Psoas muscle (tissue), 8 donors: ENCODE measurements around the gene TCF15. TPM values are rescaled to one million over a fixed set of nuclear protein-coding genes. Genes with fewer than 3 reads are reported as not detected.

Experiments
- ATAC-seq, 4 donors: fragments of 200-7000 bp; cut with Tn5 transposase; one replicate each; pipeline ENCODE4 v1.9.1; 2020; ENCODE audit warnings: moderate library complexity in 3 of 4, mild to moderate bottlenecking in 2 of 4
- DNase-seq, 2 donors: peaks; one replicate each; pipeline ENCODE4 v3.0.0-alpha.2; 2020
- H3K27ac ChIP-seq: fragments of 200-600 bp; one replicate; pipeline ENCODE4 v1.8.0; 2022
- H3K27me3 ChIP-seq, 3 donors: fragments of 200-600 bp in 1 of 3; one replicate each; pipeline versions ENCODE4 v1.6.1 to v1.8.0; 2013 to 2022; ENCODE audit warnings: low read length in 2 of 3, mild to moderate bottlenecking in 2 of 3, moderate library complexity in 1 of 3; ENCODE audit not compliant: insufficient read depth in 3 of 3
- H3K36me3 ChIP-seq, 2 donors: fragments of 200-600 bp in 1 of 2; one replicate each; pipeline versions ENCODE4 v1.6.1 to v1.8.0; 2013 to 2022; ENCODE audit warnings: low read depth in 1 of 2, mild to moderate bottlenecking in 1 of 2, moderate library complexity in 1 of 2; ENCODE audit not compliant: insufficient read depth in 1 of 2
- H3K4me1 ChIP-seq: fragments of 200-600 bp; one replicate; pipeline ENCODE4 v1.8.0; 2022
- H3K4me3 ChIP-seq: fragments of 200-600 bp; one replicate; pipeline ENCODE4 v1.8.0; 2022; ENCODE audit warnings: mild to moderate bottlenecking
- H3K9me3 ChIP-seq: fragments of 200-600 bp; one replicate; pipeline ENCODE4 v1.8.0; 2022
- WGBS, 3 donors: extraction: QIAGEN DNeasy Blood & Tissue Kit; methylation state at CpG; one replicate each; pipeline versions ENCODE4 v1.1.6 to v1.1.7; 2013; 5-methylcytosine and 5-hydroxymethylcytosine counted together
- intact Hi-C, 2 donors: fragments of 100-400 bp; cut with DNase I; formaldehyde crosslinking; loops; one replicate each; pipeline versions ENCODE4 v1.11.0 to v1.14.2; 2022
- polyA plus RNA-seq, 3 donors: library from polyadenylated mRNA; stranded (reverse); fragments of 200-250 nt; gene quantifications; one replicate each; pipeline ENCODE4 v1.2.3, GENCODE V29; 2013
- total RNA-seq, 4 donors: library from RNA; stranded (reverse); fragmentation: NEBNext Ultra II Directional in 2 of 4; extraction: Animal tissue kit (Norgen Biotek cat#: 25700) in 2 of 4; gene quantifications; one replicate each; pipeline versions ENCODE4 v1.2.1 to v1.2.4, GENCODE V29; 2021 to 2023
- TF ChIP-seq, protein P1 (sequence below): fragments of 200-600 bp; IDR thresholded peaks from one replicate; pipeline ENCODE4 v1.8.0; 2022; ENCODE audit warnings: antibody characterized with exemption
- donor health status: healthy with polysubstance abuse.
- donor health status: DM: no; HTN: no; CAD: no; lungs with moderate emphysema.
- donor health status: Bipolar disorder and iron deficiency.
- donor health status: healthy.
- donor health status: DM: yes; HTN: yes; CAD: no.
- donor health status: DM: no; HTN: no; CAD: no.
- donor health status: DM: no; HTN: no; CAD: no.
- donor health status: DM: yes; HTN: yes; CAD: no.

TCF15 gene
- total and polyA plus RNA-seq, 7 donors, result 3.0 to 10.6 (median 5.1) TPM

DNA sequence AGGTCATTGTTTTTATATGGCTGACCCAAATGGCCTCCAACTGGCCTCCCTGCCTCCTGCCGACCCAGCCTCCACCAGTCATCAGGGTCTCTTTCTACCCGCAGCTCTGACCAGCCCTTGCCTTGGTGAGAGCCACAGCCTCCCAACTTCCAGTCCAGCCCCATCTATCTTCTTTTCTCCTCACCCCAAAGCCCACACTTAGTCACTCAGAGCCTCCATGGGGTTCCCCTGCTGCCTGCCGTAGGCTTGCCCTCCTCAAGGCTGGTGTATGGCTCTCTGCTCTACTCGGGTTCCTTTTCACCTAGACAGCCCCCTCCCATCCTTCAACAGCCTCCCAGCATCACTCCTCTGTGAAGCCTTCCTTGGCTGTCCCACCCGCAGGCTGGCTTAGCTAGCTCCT is 18.2 kb downstream of the TCF15 start:
- H3K36me3 ChIP-seq, result no peaks in the 10 kb centered on the region
- no peaks in the 10 kb centered on the region for H3K4me1 ChIP-seq
- no peak overlapping the region for H3K27ac ChIP-seq
- H3K27me3 ChIP-seq, result no peaks in the 10 kb centered on the region
- DNase-seq, result no peak
- no peak for ATAC-seq
- TF ChIP-seq, protein P1, sequence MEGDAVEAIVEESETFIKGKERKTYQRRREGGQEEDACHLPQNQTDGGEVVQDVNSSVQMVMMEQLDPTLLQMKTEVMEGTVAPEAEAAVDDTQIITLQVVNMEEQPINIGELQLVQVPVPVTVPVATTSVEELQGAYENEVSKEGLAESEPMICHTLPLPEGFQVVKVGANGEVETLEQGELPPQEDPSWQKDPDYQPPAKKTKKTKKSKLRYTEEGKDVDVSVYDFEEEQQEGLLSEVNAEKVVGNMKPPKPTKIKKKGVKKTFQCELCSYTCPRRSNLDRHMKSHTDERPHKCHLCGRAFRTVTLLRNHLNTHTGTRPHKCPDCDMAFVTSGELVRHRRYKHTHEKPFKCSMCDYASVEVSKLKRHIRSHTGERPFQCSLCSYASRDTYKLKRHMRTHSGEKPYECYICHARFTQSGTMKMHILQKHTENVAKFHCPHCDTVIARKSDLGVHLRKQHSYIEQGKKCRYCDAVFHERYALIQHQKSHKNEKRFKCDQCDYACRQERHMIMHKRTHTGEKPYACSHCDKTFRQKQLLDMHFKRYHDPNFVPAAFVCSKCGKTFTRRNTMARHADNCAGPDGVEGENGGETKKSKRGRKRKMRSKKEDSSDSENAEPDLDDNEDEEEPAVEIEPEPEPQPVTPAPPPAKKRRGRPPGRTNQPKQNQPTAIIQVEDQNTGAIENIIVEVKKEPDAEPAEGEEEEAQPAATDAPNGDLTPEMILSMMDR, result no peak
- H3K9me3 ChIP-seq, result no peaks in the 10 kb centered on the region
- H3K4me3 ChIP-seq, result no peak overlapping the region
- WGBS, 3 donors, result 80 to 89% (median 81%) methylated on average over 5 of the region's 5 CpGs
- intact Hi-C loops, result no loop called here

DNA sequence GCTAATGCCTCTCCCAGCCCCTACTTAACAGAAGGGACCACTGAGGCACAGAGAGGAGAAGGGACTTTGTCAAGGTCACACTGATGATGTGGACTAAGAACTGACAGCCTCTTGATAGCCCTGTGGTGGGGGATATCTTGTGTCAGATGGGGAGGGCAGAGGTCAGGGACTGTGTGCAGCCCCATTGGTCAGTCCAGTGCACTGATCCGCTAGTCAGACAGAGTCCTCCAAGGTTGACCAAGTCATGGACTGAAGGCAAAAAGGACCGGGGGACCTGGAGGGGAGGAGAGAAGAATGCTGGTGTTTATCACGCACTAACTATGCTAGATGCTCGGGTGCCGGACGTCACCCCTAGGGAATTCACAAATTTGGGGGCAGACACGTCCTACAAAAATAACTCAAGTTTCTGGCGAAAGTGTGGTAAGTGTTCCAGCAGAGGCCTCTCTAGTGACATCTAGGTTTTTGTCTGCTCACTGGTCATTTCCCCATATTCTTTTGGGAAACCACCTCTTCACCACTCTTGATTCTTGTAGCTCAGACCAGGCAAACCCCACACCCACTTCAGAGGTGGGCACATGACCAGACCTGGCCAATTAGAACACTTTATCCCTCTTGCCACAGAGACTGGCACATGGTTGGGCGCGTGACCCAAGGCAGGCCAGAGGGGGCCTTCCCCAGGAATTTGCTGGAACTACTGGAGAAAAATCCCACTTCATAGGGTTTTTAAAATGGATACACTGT is 21.0 kb downstream of the TCF15 start:
- ATAC-seq (no peak), DNase-seq (no peak)
- no peaks in the 10 kb centered on the region for H3K36me3 ChIP-seq
- H3K27me3 ChIP-seq, result no peaks in the 10 kb centered on the region
- H3K9me3 ChIP-seq, result no peaks in the 10 kb centered on the region
- WGBS, 3 donors, result 70 to 75% (median 75%) methylated on average over 10 of the region's 10 CpGs
- H3K27ac ChIP-seq, result no peak overlapping the region
- intact Hi-C loops, result no loop called here
- H3K4me1 ChIP-seq, result no peaks in the 10 kb centered on the region
- H3K4me3 ChIP-seq, result no peak overlapping the region
- TF ChIP-seq, protein P1, result no peak

DNA sequence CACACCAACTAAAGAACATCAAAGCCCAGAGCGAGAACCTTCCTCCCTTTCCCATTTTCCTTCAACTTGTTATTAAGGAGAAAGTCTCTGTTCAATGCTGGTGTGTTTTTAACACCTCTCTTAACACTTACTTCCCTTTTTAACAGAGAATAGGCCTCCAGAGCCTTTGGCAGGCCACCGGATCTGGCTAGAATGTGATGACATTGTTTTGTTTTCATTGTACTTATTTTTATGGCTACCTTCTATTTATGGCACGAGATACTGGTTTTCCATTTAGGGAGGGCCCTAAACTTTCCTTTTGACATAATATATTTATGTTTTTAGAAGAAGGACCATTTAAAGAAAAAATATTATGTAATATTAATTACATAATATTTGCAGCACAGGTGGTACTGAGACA is 21.6 kb downstream of the TCF15 start:
- TF ChIP-seq, protein P1, result no peak
- Histone ChIP-seq H3K4me3 (no peak overlapping the region), H3K27ac (no peak overlapping the region), H3K4me1 (no peaks in the 10 kb centered on the region), H3K27me3 (no peaks in the 10 kb centered on the region), H3K36me3 (no peaks in the 10 kb centered on the region), H3K9me3 (no peaks in the 10 kb centered on the region)
- intact Hi-C loops, result no loop called here
- no peak for ATAC-seq
- WGBS, 3 donors, result 39 to 52% (median 48%) methylated on average over 3 of the region's 3 CpGs
- DNase-seq, result no peak

DNA sequence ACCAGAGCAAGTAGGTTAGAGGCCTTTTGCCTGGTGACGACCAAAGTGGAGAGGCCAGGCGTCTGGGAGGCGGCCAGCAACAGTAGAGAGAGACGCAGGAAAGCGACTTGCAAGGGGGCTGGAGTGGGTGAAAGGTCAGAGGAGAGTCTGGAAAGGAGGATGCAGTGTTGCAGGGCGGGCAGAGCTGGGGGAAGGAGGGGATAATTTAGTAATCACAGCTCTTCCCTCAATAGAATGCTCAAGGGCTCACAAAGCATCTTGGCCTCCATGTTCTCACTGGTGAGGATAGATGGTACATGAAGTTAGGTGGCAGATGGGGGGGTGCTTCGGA is 25.2 kb downstream of the TCF15 start:
- intact Hi-C loops, result no loop called here
- ATAC-seq (no peak), DNase-seq (no peak)
- peaks cover 0 to 17% (median 0%) of the 10 kb centered on the region in 3 donors for H3K27me3 ChIP-seq
- TF ChIP-seq, protein P1, result no peak
- no peaks in the 10 kb centered on the region for H3K36me3 ChIP-seq
- H3K27ac ChIP-seq, result no peak overlapping the region
- H3K4me3 ChIP-seq, result no peak overlapping the region
- WGBS, 3 donors, result 76 to 77% (median 76%) methylated on average over 7 of the region's 7 CpGs
- no peaks in the 10 kb centered on the region for H3K9me3 ChIP-seq
- H3K4me1 ChIP-seq, result no peaks in the 10 kb centered on the region
